Endothelial cell of umbilical vein (primary cell): ENCODE results near the gene MEI1. TPM values are rescaled to one million over a fixed set of nuclear protein-coding genes. Genes with fewer than 3 reads are reported as not detected.

Experiments used
- BruUV-seq: library from RNA; stranded (reverse); fragments of 400-500 nt; replicated peaks from 2 replicates; lab custom pipeline; 2021; lab: Mats Ljungman, UMichigan
- CTCF ChIA-PET: fragments of 300-600, 350-600 bp; sonication (Branson Sonifier 250); formaldehyde crosslinking; loops from one replicate; lab custom pipeline; 2021; ENCODE audit warnings: antibody characterized with exemption, inconsistent platforms; lab: Charles Lee
- POLR2A ChIA-PET: fragments of 300-600, 350-600 bp; sonication (Branson Sonifier 250); formaldehyde crosslinking; loops from one replicate; lab custom pipeline; 2021; ENCODE audit warnings: antibody characterized with exemption, inconsistent platforms; lab: Charles Lee
- DNase-seq: peaks from one replicate; pipeline ENCODE4 v3.0.0-alpha.2; 2011; ENCODE audit warnings: low read depth, low spot score
- FAIRE-seq: peaks from 2 replicates; lab custom pipeline; 2011; peaks lifted over from hg19 to GRCh38; lab: Jason Lieb, UNC
- H2AFZ ChIP-seq: 2 replicates; pipeline ENCODE4 v1.6.0; 2012; ENCODE audit warnings: low read depth, low read length, control low read depth, inconsistent platforms
- H3K27ac ChIP-seq: 2 replicates; pipeline ENCODE4 v1.5.1; 2011; ENCODE audit warnings: low read depth, mild to moderate bottlenecking, control low read depth, low read length, moderate library complexity; ENCODE audit not compliant: insufficient read depth
- H3K27me3 ChIP-seq, 2 experiments: 2 replicates each; pipeline versions ENCODE4 v1.6.0 to v1.6.1; 2011; ENCODE audit warnings: low read length in 2 of 2, mixed read lengths in 1 of 2; ENCODE audit not compliant: control insufficient read depth in 2 of 2, insufficient read depth in 2 of 2
- H3K36me3 ChIP-seq, 2 experiments: 2 replicates in 1 of 2; 3 replicates in 1 of 2; pipeline ENCODE4 v1.5.1; 2011; ENCODE audit warnings: low read length in 2 of 2, mild to moderate bottlenecking in 1 of 2, moderate library complexity in 1 of 2; ENCODE audit not compliant: control insufficient read depth in 2 of 2, insufficient read depth in 2 of 2; ENCODE audit errors: extremely low read depth in 1 of 2
- H3K4me1 ChIP-seq: 3 replicates; pipeline ENCODE4 v1.5.1; 2011; ENCODE audit warnings: mild to moderate bottlenecking, low read length; ENCODE audit not compliant: control insufficient read depth, insufficient read depth; ENCODE audit errors: extremely low read depth
- H3K4me2 ChIP-seq: 2 replicates; pipeline ENCODE4 v1.6.1; 2011; ENCODE audit warnings: low read length, control low read depth, mixed read lengths; ENCODE audit not compliant: insufficient read depth
- H3K4me3 ChIP-seq, 3 experiments: fragments of 200-600 bp in 1 of 3; sonication (generic), shearing (Covaris generic) in 1 of 3; replicated peaks in 1 of 3; 2 replicates each; pipeline ENCODE4 v1.5.1; 2011 to 2016; ENCODE audit warnings: control low read depth in 3 of 3, low read length in 3 of 3, mild to moderate bottlenecking in 2 of 3, inconsistent platforms in 1 of 3, low read depth in 1 of 3, moderate library complexity in 1 of 3; ENCODE audit not compliant: insufficient read depth in 1 of 3
- H3K79me2 ChIP-seq: 2 replicates; pipeline ENCODE4 v1.6.0; 2012; ENCODE audit warnings: low read length, inconsistent platforms; ENCODE audit not compliant: control insufficient read depth, insufficient read depth
- H3K9ac ChIP-seq: replicated peaks from 2 replicates; pipeline ENCODE3; 2011; ENCODE audit warnings: low read length, control low read depth; ENCODE audit not compliant: insufficient read depth; ENCODE audit errors: extremely low read depth
- H3K9me1 ChIP-seq: replicated peaks from 3 replicates; pipeline ENCODE4 v1.6.0; 2011; ENCODE audit warnings: mild to moderate bottlenecking, low read length; ENCODE audit not compliant: control insufficient read depth, insufficient read depth; ENCODE audit errors: extremely low read depth
- H3K9me3 ChIP-seq: replicated peaks from 2 replicates; pipeline ENCODE4 v1.5.1; 2012; ENCODE audit warnings: low read length, inconsistent platforms; ENCODE audit not compliant: control insufficient read depth, insufficient read depth
- H4K20me1 ChIP-seq: replicated peaks from 2 replicates; pipeline ENCODE3; 2011; ENCODE audit warnings: mild to moderate bottlenecking, low read length; ENCODE audit not compliant: control insufficient read depth, insufficient read depth; ENCODE audit errors: extremely low read depth
- EZH2 ChIP-seq: IDR thresholded peaks from 2 replicates; pipeline ENCODE4 v1.6.1; 2012; ENCODE audit warnings: borderline replicate concordance, low read depth, mild to moderate bottlenecking, moderate library complexity, low read length, inconsistent platforms; ENCODE audit not compliant: severe bottlenecking
- FOS ChIP-seq: IDR thresholded peaks from 2 replicates; pipeline ENCODE4 v1.6.1; 2011; ENCODE audit warnings: mild to moderate bottlenecking, low read length, moderate library complexity, borderline replicate concordance; ENCODE audit not compliant: insufficient read depth
- GATA2 ChIP-seq: IDR thresholded peaks from 2 replicates; pipeline ENCODE4 v1.7.0; 2011; ENCODE audit warnings: low read depth, mild to moderate bottlenecking, moderate library complexity, mixed read lengths, low read length; ENCODE audit not compliant: insufficient read length, insufficient read depth
- JUN ChIP-seq: IDR thresholded peaks from 2 replicates; pipeline ENCODE4 v1.6.1; 2011; ENCODE audit warnings: borderline replicate concordance, low read depth; ENCODE audit not compliant: insufficient read length, insufficient read depth
- MAX ChIP-seq: IDR thresholded peaks from 2 replicates; pipeline ENCODE4 v1.6.1; 2011; ENCODE audit not compliant: insufficient read depth, insufficient read length
- MYC ChIP-seq: IDR thresholded peaks from one replicate; pipeline ENCODE4 v1.6.1; 2011; ENCODE audit warnings: mild to moderate bottlenecking, low read depth, low read length
- POLR2A ChIP-seq: IDR thresholded peaks from 2 replicates; pipeline ENCODE4 v1.6.1; 2012; ENCODE audit warnings: low read depth, mild to moderate bottlenecking, control low read depth, low read length
- POLR2AphosphoS5 ChIP-seq: IDR thresholded peaks from 2 replicates; pipeline ENCODE4 v1.6.1; 2012; ENCODE audit warnings: low read depth, mild to moderate bottlenecking, control low read depth, low read length, moderate library complexity; ENCODE audit not compliant: insufficient read depth
- dilution Hi-C: fragments of 300-500 bp; cut with MboI; formaldehyde crosslinking; loops from one replicate; pipeline ENCODE4 v1.15.0; 2019; ENCODE audit warnings: low sequenced_read_pairs; ENCODE audit not compliant: extremely low pct_ligation_motif_present
- intact Hi-C: fragments of 100-400 bp; cut with micrococcal nuclease; formaldehyde crosslinking; loops from one replicate; pipeline ENCODE4 v1.10.0; 2022
- polyA plus RNA-seq, 4 experiments: library from polyadenylated mRNA; depleted of rRNA in 3 of 4; stranded (reverse) in 3 of 4; unstranded in 1 of 4; fragments of >200 nt; gene quantifications; 2 replicates each; pipeline versions ENCODE4 v1.2.1 to v1.2.3, GENCODE V29; 2011 to 2012; ENCODE audit warnings: missing spikeins in 1 of 4
- total RNA-seq: library from RNA; stranded (reverse); gene quantifications from 2 replicates; pipeline ENCODE4 v1.2.3, GENCODE V29; 2021
- TF ChIP-seq, protein P1 (sequence below), 2 donors: IDR thresholded peaks; 1 replicate in 1 of 2; 2 replicates in 1 of 2; pipeline ENCODE4 v1.5.1; 2011; ENCODE audit warnings: low read length in 2 of 2, mild to moderate bottlenecking in 2 of 2, moderate library complexity in 2 of 2, control low read depth in 1 of 2, inconsistent platforms in 1 of 2, low read depth in 1 of 2; ENCODE audit not compliant: insufficient read depth in 1 of 2; ENCODE audit errors: extremely low read depth in 1 of 2

The MEI1 gene
- total and polyA plus RNA-seq, 2 donors (not counting 3 experiments of a cell fraction or from before 2014, with no cell fraction given) = 1.5 to 1.9 TPM

DNA sequence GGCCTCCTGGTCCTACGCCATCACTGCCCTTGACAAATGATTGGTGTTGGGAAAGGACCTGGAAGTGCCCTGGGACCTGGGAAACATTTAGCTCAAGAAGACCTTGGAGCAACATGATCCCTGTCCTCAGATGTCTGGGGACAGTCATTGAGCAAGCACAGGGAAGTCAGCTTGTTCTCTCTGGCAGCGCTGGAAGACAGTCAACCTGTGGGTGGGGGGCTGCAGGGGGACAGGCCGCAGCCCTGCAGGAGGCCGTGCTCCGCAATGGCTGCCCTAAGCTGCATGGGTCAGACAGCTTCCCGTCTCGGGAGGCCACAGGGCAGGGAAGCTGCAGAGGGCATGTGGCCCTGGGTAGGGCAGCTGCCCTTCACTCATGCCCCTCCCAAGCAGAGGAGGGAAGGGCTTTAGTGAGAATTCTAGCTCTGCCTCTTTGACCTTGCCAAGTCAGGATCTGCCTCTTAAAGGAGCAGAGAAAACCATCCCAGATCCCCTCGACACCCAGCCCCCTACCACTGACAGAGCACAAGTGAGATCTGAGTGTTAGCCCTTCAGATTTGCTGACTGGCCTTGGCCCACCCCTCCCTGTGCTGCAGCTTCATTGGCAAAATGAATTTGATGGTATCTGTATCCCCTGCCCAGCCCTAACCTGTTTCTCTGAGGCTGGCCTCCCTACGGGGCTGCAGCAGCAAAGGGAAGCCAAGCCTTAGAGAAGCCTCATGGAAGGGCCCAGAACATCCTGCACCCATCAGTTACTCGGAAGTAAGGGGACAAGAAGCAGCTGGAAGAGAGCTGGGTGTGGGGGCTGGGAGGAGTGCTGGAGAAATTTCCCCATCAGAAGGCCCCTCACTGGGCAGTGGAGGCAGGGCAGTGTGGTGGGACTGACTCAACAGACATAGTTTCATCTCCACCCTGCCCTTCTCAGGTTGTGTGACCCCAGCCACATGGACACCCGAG lies 127.4 kb downstream of the MEI1 start:
- CTCF ChIA-PET = interaction anchor here (0.9 to 2.2 kb wide), 8 partner anchors 8 to 130 kb away, joined by 3 to 19 read pairs (median 4); no protein-coding TSS in a partner anchor
- Histone ChIP-seq H3K4me1 (peaks cover 4% of the 10 kb centered on the region), H3K9me3 (no peaks in the 10 kb centered on the region), H4K20me1 (no peaks in the 10 kb centered on the region), H3K4me3 (no peak overlapping the region), H3K9me1 (no peaks in the 10 kb centered on the region), H3K36me3 (no peaks in the 10 kb centered on the region), H3K27ac (no peak overlapping the region), H3K4me2 (no peak overlapping the region), H3K27me3 (no peaks in the 10 kb centered on the region), H3K79me2 (no peaks in the 10 kb centered on the region), H2AFZ (no peak overlapping the region), H3K9ac (no peak overlapping the region)
- POLR2A ChIA-PET = no interaction called here
- FAIRE-seq (no peak), DNase-seq (no peak)
- TF ChIP-seq, protein P1, sequence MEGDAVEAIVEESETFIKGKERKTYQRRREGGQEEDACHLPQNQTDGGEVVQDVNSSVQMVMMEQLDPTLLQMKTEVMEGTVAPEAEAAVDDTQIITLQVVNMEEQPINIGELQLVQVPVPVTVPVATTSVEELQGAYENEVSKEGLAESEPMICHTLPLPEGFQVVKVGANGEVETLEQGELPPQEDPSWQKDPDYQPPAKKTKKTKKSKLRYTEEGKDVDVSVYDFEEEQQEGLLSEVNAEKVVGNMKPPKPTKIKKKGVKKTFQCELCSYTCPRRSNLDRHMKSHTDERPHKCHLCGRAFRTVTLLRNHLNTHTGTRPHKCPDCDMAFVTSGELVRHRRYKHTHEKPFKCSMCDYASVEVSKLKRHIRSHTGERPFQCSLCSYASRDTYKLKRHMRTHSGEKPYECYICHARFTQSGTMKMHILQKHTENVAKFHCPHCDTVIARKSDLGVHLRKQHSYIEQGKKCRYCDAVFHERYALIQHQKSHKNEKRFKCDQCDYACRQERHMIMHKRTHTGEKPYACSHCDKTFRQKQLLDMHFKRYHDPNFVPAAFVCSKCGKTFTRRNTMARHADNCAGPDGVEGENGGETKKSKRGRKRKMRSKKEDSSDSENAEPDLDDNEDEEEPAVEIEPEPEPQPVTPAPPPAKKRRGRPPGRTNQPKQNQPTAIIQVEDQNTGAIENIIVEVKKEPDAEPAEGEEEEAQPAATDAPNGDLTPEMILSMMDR (IDR thresholded peaks at IDR 0.05; ENCODE audit: extremely low read depth in 1 of 2, insufficient read depth in 1 of 2, low read depth in 1 of 2, low read length in 2 of 2) = no peak
- TF ChIP-seq POLR2AphosphoS5 (no peak), MAX (no peak), POLR2A (no peak), FOS (no peak), MYC (no peak), EZH2 (no peak), JUN (no peak), GATA2 (no peak)
- intact Hi-C loops = no loop called here
- dilution Hi-C loops = no loop called here
- no TSS peak for BruUV-seq
